Inflammatory macrophage (primary cell): ENCODE data around the gene ZNF442.
"Not testable (repeated sequence)": the region's sequence is repeated elsewhere in the genome, so short reads cannot be mapped to it uniquely, and the experiment has no call there.

ENCODE experiments used
- DNase-seq, 2 donors: peaks; one replicate each; pipeline ENCODE4 v3.0.0-alpha.2; 2020 to 2022

The ZNF442 gene

GRCh38 chr19:12330340-12330739 lies 35.1 kb downstream of the ZNF442 start:
- DNase-seq: no peak

- DNase-seq: no peak
Observed at GRCh38 chr19:12325690-12326089, 39.8 kb downstream of the ZNF442 start.

GRCh38 chr19:12318782-12319413 lies 46.6 kb downstream of the ZNF442 start:
- no peak for DNase-seq

- DNase-seq: no peak
Observed at GRCh38 chr19:12314553-12314952, 50.9 kb downstream of the ZNF442 start.

GRCh38 chr19:12308891-12309290 lies 56.6 kb downstream of the ZNF442 start:
- not testable (repeated sequence) for DNase-seq
